Loucy (cell line): ENCODE results near the gene HEPN1.

Source experiments
- H2AFZ ChIP-seq: fragments of 200-600 bp; sonication (generic); 2 replicates; pipeline ENCODE4 v1.6.0; 2016; ENCODE audit warnings: antibody characterized with exemption, mild to moderate bottlenecking, low read length, moderate library complexity
- H3F3A ChIP-seq: fragments of 200-600 bp; 2 replicates; pipeline ENCODE4 v1.6.0; 2016; ENCODE audit warnings: antibody characterized with exemption, low read depth, mild to moderate bottlenecking
- H3K27me3 ChIP-seq: fragments of 200-600 bp; sonication (generic); 2 replicates; pipeline ENCODE4 v1.6.1; 2014; ENCODE audit warnings: low read length, mild to moderate bottlenecking; ENCODE audit not compliant: insufficient read depth, poor library complexity, severe bottlenecking
- H3K36me3 ChIP-seq: fragments of 200-600 bp; sonication (generic); 2 replicates; pipeline ENCODE4 v1.6.1; 2016; ENCODE audit warnings: low read length; ENCODE audit not compliant: insufficient read depth
- H3K4me1 ChIP-seq: fragments of 200-600 bp; sonication (generic); 2 replicates; pipeline ENCODE4 v1.5.1; 2014; ENCODE audit warnings: low read length, mild to moderate bottlenecking; ENCODE audit not compliant: insufficient read depth, poor library complexity, severe bottlenecking
- H3K4me2 ChIP-seq: fragments of 200-600 bp; sonication (generic); 2 replicates; pipeline ENCODE4 v1.6.0; 2014; ENCODE audit warnings: antibody characterized with exemption, low read length, low read depth, mild to moderate bottlenecking; ENCODE audit not compliant: poor library complexity, severe bottlenecking
- H3K4me3 ChIP-seq: fragments of 200-600 bp; sonication (generic); 2 replicates; pipeline ENCODE4 v1.5.1; 2014; ENCODE audit warnings: low read length, mild to moderate bottlenecking, mixed read lengths; ENCODE audit not compliant: poor library complexity, severe bottlenecking
- H3K79me2 ChIP-seq: fragments of 200-600 bp; sonication (generic); 2 replicates; pipeline ENCODE4 v1.6.1; 2014; ENCODE audit warnings: low read length; ENCODE audit not compliant: insufficient read depth
- H3K9ac ChIP-seq: fragments of 200-600 bp; sonication (generic); 2 replicates; pipeline ENCODE4 v1.6.0; 2014; ENCODE audit warnings: mild to moderate bottlenecking, low read depth, low read length, moderate library complexity; ENCODE audit not compliant: poor library complexity, severe bottlenecking
- H3K9me2 ChIP-seq: fragments of 200-600 bp; sonication (generic); replicated peaks from 2 replicates; pipeline ENCODE4 v1.6.1; 2016; ENCODE audit warnings: low read depth, low read length, mixed read lengths
- H3K9me3 ChIP-seq: fragments of 200-600 bp; sonication (generic); 2 replicates; pipeline ENCODE4 v1.6.1; 2014; ENCODE audit warnings: mild to moderate bottlenecking, antibody characterized with exemption, low read length, low read depth; ENCODE audit not compliant: insufficient read depth
- H4K20me1 ChIP-seq: fragments of 200-600 bp; sonication (generic); 2 replicates; pipeline ENCODE4 v1.6.0; 2014; ENCODE audit warnings: antibody characterized with exemption, low read length, mild to moderate bottlenecking; ENCODE audit not compliant: insufficient read depth, poor library complexity, severe bottlenecking
- CTCF ChIP-seq: fragments of 200-600 bp; sonication (generic); conservative IDR thresholded peaks from 2 replicates; pipeline ENCODE4 v1.5.1; 2014; ENCODE audit warnings: mild to moderate bottlenecking, antibody characterized with exemption, low read length
- EZH2phosphoT487 ChIP-seq: fragments of 200-600 bp; IDR thresholded peaks from 2 replicates; pipeline ENCODE4 v1.6.1; 2018; ENCODE audit warnings: antibody characterized with exemption, mild to moderate bottlenecking, moderate library complexity, borderline replicate concordance

HEPN1 gene

DNA sequence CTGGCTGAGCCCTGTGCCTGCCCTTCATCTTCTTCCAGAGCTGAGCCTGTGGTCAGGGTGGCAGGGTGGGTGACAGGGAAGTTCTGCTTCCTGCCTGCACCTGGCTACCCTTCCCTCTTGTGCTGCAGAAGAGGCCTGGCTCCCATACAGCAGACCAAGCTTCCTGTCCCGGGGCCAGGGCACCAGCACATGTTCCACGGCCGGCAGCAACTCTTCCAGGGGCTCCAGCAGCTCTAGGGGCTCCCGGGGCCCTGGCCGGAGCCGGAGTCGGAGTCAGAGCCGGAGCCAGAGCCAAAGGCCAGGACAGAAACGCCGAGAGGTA lies 38.8 kb upstream of the HEPN1 start:
- Histone ChIP-seq H3K9me3 (no peaks in the 10 kb centered on the region), H3K4me3 (no peak overlapping the region), H3K4me2 (peak overlapping the region; percentile 13), H3K9me2 (no peaks in the 10 kb centered on the region), H3K27me3 (no peaks in the 10 kb centered on the region), H3K36me3 (no peaks in the 10 kb centered on the region), H3F3A (no peaks in the 10 kb centered on the region), H4K20me1 (no peaks in the 10 kb centered on the region), H2AFZ (no peak overlapping the region), H3K4me1 (peaks cover 15% of the 10 kb centered on the region), H3K79me2 (no peaks in the 10 kb centered on the region), H3K9ac (no peak overlapping the region)
- no peak for TF ChIP-seq EZH2phosphoT487
- no peak for TF ChIP-seq CTCF

DNA sequence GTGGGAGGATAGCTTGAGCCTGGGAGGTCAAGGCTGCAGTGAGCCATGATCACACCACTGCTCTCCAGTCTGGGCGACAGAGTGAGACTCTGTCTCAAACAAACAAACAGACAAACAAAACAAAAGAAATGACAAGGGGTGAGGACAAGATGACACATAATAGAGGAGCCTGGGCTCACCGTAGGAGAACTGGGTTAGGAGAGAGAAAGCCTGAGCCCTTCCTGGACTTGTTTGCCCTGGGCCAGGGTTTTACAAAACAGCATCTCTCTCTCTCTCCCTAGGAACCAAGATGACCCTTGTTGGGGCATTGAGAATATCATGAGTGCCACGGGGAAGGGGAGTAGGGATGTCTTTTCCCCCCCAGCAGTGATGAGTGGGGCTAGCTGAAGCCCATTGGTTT lies 38.1 kb upstream of the HEPN1 start:
- Histone ChIP-seq H3K4me3 (no peak overlapping the region), H3K9me2 (no peaks in the 10 kb centered on the region), H3K79me2 (no peaks in the 10 kb centered on the region), H4K20me1 (no peaks in the 10 kb centered on the region), H3K36me3 (no peaks in the 10 kb centered on the region), H3K4me1 (peaks cover 9% of the 10 kb centered on the region), H3F3A (no peaks in the 10 kb centered on the region), H2AFZ (no peak overlapping the region), H3K9me3 (no peaks in the 10 kb centered on the region), H3K9ac (no peak overlapping the region), H3K4me2 (no peak overlapping the region), H3K27me3 (no peaks in the 10 kb centered on the region)
- TF ChIP-seq EZH2phosphoT487: no peak
- TF ChIP-seq CTCF: no peak

- Histone ChIP-seq H3K36me3 (no peaks in the 10 kb centered on the region), H3K9me2 (no peaks in the 10 kb centered on the region), H3K9me3 (no peaks in the 10 kb centered on the region), H3K9ac (no peak overlapping the region), H3K27me3 (no peaks in the 10 kb centered on the region), H3F3A (no peaks in the 10 kb centered on the region), H3K4me1 (peaks cover 8% of the 10 kb centered on the region), H3K4me3 (no peak overlapping the region), H3K4me2 (no peak overlapping the region), H2AFZ (no peak overlapping the region), H3K79me2 (no peaks in the 10 kb centered on the region), H4K20me1 (no peaks in the 10 kb centered on the region)
- TF ChIP-seq CTCF: no peak
- no peak for TF ChIP-seq EZH2phosphoT487
Observed at GRCh38 chr11:124882339-124883071, 36.5 kb upstream of the HEPN1 start.
